SKM-1 treated with dmso at 0.1 percent for 144 hours (cell line): Measurements from ENCODE around the gene ARL6IP4.

ENCODE experiments used
- DNase-seq: peaks from one replicate; lab custom pipeline; 2025; ENCODE audit not compliant: unreplicated experiment; lab: John Stamatoyannopoulos, UW

The ARL6IP4 gene

GRCh38 chr12:122977655-122978392, 2.7 kb upstream of the ARL6IP4 start:
- DNase-seq = no peak

- no peak for DNase-seq
Observed at GRCh38 chr12:122978507-122978955, 1.9 kb upstream of the ARL6IP4 start.

- no peak for DNase-seq
Observed at GRCh38 chr12:122979001-122979907, 1.2 kb upstream of the ARL6IP4 start.

GRCh38 chr12:122979908-122980182, 636 bp upstream of the ARL6IP4 start:
- DNase-seq = no peak

- no peak for DNase-seq
Observed at GRCh38 chr12:122981036-122981471, 573 bp downstream of the ARL6IP4 start.

- no peak for DNase-seq
Observed at GRCh38 chr12:122981587-122982476, 1.4 kb downstream of the ARL6IP4 start.

- no peak for DNase-seq
Observed at GRCh38 chr12:122982477-122982815, 2.0 kb downstream of the ARL6IP4 start.

- no peak for DNase-seq
Observed at GRCh38 chr12:122982963-122983788, 2.7 kb downstream of the ARL6IP4 start.

- no peak for DNase-seq
Observed at GRCh38 chr12:122983789-122984515, 3.5 kb downstream of the ARL6IP4 start.

- no peak for DNase-seq
Observed at GRCh38 chr12:122984612-122985337, 4.3 kb downstream of the ARL6IP4 start.

GRCh38 chr12:122985338-122986257, 5.1 kb downstream of the ARL6IP4 start:
- DNase-seq = no peak

GRCh38 chr12:122986258-122986871, 5.9 kb downstream of the ARL6IP4 start:
- no peak for DNase-seq

GRCh38 chr12:122987086-122987951, 6.8 kb downstream of the ARL6IP4 start:
- DNase-seq = no peak

GRCh38 chr12:122988036-122988435, 7.6 kb downstream of the ARL6IP4 start:
- DNase-seq = no peak

GRCh38 chr12:122988612-122989212, 8.2 kb downstream of the ARL6IP4 start:
- DNase-seq = no peak

- no peak for DNase-seq
Observed at GRCh38 chr12:122989225-122989839, 8.9 kb downstream of the ARL6IP4 start.
